Subcutaneous adipose tissue (tissue), 4 donors: ENCODE results near the gene OVCA2. TPM values are rescaled to one million over a fixed set of nuclear protein-coding genes. Genes with fewer than 3 reads are reported as not detected.

Experiments
- total RNA-seq, 4 donors: library from RNA; depleted of rRNA; stranded (reverse); fragments of >200 nt; gene quantifications; one replicate each; pipeline ENCODE4 v1.1.0, GENCODE V29; 2016
- TF ChIP-seq, protein P1 (sequence below): fragments of 450-650 bp; IDR thresholded peaks from one replicate; pipeline ENCODE4 v1.5.1; 2016; ENCODE audit warnings: low read depth, mild to moderate bottlenecking, control low read depth, antibody characterized with exemption, moderate library complexity

OVCA2 gene
- total RNA-seq, 4 donors from 2014 or later: 26.9 to 30.8 (median 29.5) TPM

DNA sequence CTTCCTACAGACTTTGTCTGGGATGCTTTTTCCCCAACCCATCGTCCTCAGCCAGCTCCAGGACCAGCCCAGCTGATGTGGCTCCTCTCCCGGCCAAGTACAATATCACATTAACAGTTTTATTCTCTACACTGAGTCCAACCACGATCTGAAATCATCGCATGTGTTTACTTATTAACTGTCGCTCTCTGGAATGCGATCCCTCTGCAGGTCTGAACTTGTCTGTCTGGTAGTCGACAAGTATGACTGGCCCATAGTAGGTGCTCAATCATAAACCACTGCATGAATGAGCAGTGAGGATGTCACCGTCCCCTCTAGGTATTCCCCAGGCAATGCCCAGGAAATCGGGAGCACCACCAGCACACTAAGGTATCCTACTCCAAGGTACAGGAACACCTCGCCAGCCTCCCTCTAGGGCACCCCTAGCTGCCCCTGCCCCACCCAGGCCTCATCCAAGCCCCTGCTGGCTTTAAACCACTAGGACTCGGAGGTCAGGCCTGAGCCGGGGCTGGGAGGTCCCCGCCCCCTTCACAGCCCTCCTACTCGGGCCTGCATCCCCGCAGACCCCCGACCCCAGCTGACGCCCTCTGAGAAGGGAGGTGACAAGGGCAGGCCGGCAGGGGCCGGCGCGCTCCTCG lies 44.4 kb upstream of the OVCA2 start:
- TF ChIP-seq, protein P1, sequence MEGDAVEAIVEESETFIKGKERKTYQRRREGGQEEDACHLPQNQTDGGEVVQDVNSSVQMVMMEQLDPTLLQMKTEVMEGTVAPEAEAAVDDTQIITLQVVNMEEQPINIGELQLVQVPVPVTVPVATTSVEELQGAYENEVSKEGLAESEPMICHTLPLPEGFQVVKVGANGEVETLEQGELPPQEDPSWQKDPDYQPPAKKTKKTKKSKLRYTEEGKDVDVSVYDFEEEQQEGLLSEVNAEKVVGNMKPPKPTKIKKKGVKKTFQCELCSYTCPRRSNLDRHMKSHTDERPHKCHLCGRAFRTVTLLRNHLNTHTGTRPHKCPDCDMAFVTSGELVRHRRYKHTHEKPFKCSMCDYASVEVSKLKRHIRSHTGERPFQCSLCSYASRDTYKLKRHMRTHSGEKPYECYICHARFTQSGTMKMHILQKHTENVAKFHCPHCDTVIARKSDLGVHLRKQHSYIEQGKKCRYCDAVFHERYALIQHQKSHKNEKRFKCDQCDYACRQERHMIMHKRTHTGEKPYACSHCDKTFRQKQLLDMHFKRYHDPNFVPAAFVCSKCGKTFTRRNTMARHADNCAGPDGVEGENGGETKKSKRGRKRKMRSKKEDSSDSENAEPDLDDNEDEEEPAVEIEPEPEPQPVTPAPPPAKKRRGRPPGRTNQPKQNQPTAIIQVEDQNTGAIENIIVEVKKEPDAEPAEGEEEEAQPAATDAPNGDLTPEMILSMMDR: no peak

DNA sequence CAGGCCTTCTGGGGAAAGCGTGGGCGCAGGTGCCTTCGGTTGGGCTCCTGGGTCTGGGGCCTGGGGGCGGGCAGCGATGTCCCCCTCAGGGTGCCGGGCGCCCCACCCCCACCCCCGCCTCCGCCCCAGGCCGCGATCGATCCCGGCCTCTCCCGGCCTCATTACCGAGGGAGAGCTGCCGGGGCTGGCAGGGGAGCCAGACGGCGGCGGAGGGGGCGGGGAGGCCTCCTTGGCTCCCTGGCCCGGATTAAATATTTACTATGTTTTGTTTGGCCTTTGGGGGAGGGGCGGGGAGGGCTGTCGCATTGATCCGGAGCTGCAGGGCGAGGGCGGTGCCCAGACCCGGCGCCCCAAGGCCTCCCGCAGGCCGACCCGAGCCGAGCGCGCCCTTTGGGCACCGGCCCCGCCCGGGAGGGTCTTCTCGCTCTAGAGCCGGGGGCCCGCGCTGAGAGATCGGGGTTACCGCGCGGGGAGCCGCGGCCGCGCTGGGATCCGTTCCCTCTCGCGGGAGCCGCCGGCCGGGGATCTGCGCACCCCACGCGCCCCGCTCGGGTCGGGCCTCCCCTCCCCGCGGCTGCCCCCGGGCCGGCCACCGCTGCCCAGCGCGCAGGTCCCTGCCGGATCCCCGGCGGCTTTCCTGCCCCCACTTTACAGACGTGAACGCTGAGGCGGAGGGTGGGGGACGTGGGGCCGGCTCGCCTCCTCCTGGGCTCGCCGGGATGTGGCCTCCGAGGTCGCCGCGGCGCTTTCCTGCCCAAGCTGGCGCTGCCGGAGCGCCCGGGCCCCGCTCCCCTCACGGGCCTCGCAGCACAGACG lies 43.7 kb upstream of the OVCA2 start:
- TF ChIP-seq, protein P1: no peak

DNA sequence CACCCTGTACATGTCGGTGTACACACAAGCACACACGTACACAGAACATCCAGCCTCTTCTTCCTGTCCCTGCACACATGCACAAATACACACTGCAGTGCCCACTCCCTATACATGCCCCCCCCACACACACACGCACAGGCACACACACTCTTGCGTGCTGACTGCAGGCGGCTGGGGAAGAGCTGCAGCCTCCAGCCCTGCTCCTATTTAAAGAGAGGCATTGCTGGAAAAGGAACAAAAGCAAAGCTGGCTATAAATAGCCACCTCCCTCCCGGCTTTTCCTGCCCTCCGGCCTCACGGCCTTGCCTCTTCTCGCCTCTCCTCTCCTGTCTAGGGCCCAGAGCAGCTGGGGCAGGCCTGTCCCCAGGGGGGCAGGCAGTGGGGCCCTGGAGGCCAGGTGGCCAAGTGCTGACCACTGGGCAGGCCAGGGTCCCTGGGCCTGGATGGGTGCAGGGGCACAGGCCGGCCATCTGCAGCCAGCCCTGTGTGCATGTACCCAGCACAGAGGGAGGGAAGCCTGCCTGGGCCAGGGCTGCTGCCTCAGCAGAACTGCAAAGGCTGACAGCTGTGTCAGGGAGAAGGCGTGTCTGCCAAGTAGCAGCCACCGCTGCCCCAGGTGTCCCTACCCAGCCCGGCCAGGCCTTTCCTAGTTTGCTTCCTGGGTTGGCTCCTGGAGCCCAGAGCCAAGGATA lies 42.1 kb upstream of the OVCA2 start:
- TF ChIP-seq, protein P1: no peak

DNA sequence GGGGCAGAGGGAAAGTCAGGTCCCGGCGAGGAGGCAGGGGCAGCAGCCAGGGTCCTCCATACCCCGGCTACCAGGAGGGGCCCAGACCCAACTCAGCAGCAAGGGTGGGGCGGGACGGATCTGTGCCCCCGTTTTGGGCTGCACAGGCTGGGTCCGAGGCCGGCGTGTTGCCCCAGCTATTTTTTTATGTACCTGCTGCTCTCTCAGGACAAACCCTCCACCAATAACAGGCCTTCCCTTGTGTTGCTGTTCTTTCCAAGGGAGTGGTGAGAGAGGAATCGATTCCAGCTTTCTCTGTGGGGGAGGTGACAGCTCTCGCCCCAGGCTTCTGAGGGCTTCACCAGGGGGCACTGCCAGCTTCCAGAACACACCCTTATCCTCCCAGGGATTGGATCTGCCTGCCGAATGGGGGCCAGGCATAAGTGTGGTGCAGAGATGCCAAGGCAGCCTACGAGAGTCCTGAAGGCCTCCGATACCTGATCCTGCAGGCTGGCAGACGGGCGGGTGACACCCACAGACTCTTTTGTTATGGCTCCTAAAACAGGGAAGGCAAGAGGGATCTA lies 39.0 kb upstream of the OVCA2 start:
- TF ChIP-seq, protein P1: no peak

DNA sequence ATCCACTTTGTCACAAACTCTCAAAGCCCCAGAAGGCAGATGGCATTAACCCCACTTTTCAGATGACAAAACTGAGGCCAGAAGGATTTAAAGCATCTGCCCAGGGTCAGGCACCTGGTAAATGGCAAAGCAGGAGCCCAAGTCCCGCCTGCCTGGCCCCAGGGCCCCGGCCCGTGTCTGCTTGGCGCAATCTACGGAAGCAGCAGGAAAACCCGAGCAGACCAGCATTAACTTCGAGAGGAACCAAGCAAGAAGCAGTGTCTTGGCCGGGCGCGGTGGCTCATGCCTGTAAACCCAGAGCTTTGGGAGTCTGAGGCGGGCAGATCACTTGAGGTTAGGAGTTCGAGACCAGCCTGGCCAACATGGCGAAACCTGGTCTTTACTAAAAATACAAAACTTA lies 38.3 kb upstream of the OVCA2 start:
- TF ChIP-seq, protein P1: no peak

DNA sequence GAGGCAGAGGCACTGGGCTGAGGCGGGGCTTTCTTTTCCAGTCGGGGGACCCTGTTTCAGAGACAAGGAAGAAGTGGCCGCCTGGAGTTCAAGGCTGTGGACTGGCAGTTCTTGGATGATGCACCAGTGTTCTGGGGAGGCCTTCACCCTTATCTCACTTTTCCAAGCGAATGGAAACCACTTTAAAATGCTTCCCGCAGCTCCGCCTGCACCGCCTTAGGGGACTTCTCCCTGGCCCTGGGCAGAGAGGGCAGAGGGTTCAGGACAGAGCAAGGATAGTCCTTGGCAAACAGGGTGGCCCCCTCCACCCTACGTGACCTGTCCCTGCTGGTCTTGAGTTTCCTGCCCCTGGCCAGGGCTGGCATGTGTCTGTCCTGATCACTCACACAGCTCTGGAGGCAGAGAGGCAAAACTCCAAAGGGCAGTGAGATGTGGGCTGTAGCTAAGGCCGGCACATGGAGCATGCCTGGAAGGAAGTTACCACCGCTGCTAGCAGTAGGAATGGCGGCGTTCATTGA lies 37.3 kb upstream of the OVCA2 start:
- TF ChIP-seq, protein P1: no peak
